GM12801 (cell line): ENCODE measurements around the gene NAB2.

Source experiments
- TF ChIP-seq, protein P1 (sequence below): IDR thresholded peaks from one replicate; pipeline ENCODE4 v1.5.1; 2011; ENCODE audit warnings: control low read depth; ENCODE audit not compliant: insufficient read length; ENCODE audit errors: extremely low read depth

NAB2 gene

DNA sequence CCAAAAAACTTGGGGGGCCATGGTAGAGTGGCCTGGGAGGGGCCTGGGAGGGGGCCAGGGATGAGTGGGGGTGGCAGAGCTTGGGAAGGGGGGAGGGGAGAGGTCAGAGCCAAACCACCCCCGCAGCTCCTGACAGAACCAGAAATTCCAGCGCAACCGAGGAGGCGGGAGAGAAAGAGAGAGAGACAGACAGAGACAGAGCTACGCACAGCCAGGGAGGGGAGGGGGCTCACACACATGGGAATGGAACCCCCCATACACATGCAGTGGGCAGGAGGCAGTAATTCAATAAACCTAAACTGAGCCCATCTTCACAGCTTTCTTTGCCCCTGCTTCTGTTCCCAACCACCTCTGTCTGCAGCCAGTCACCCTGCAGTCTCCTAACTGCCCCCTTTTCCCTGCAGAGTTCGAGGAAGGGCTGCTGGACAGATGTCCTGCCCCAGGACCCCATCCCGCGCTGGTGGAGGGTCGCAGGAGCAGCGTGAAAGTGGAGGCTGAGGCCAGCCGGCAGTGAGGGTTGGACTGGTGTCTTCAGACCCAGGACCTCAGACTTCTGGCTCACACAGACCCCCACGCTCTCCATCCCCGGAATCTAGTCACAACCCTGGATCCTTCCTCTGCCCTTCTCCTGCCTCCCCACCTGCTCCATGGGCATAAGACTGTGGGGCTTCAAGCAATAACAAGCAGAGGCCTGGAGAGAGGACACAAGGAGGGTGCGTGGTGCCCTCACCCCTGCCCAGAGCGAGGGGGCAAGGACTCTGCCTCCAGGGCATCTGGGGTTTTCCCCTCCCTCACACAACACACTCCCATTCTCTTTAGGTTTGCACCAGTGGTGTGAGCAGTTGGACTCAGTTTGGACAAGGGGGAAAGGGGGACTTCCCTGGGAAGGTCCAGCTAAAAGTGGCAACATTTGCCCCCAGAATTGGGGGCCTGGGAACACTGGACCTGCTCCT is 5.6 kb downstream of the NAB2 start:
- TF ChIP-seq, protein P1, sequence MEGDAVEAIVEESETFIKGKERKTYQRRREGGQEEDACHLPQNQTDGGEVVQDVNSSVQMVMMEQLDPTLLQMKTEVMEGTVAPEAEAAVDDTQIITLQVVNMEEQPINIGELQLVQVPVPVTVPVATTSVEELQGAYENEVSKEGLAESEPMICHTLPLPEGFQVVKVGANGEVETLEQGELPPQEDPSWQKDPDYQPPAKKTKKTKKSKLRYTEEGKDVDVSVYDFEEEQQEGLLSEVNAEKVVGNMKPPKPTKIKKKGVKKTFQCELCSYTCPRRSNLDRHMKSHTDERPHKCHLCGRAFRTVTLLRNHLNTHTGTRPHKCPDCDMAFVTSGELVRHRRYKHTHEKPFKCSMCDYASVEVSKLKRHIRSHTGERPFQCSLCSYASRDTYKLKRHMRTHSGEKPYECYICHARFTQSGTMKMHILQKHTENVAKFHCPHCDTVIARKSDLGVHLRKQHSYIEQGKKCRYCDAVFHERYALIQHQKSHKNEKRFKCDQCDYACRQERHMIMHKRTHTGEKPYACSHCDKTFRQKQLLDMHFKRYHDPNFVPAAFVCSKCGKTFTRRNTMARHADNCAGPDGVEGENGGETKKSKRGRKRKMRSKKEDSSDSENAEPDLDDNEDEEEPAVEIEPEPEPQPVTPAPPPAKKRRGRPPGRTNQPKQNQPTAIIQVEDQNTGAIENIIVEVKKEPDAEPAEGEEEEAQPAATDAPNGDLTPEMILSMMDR = no peak

DNA sequence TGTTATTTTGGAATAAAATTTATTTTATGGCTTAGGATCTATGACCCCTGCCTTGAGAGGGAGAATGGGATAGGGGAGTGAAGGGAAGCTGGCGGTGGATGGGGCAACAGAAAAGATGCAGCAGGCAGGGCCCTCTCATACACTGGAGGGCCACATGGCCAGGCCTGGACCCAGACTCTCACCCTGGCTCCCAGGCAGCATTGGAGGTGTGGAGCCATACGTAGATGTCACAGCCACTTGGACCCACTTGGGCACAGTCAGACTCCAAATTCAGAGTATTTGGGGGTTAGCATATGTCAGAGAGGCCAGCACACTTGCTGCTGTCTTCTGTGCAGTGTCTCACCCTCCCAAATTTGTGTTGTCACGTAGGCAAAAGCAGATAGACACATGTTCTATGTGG is 6.5 kb downstream of the NAB2 start:
- TF ChIP-seq, protein P1 = no peak

DNA sequence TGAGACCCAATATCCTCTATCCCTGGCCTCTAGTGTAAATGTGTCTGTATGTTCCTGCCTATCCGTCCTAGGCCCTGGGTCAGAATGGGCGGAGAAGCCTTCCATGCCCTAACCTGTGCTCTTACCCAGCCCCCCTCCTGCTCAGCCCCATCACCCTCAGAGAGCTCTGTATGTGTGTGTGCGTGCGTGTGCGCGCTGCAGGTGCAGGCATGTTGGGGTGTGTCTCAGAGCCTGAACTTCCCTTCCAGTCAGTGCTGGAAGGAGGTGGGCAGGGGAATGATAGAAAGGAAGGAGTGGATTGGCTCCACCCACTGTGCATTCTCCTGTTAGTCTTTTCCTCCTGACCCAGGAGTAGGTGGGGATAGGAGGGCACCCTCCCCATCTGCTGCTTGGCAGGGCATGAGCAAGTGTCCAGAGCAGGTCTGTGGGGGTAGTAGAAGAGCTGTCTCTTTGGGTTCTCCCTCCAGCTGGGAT is 7.2 kb downstream of the NAB2 start:
- TF ChIP-seq, protein P1 = no peak

DNA sequence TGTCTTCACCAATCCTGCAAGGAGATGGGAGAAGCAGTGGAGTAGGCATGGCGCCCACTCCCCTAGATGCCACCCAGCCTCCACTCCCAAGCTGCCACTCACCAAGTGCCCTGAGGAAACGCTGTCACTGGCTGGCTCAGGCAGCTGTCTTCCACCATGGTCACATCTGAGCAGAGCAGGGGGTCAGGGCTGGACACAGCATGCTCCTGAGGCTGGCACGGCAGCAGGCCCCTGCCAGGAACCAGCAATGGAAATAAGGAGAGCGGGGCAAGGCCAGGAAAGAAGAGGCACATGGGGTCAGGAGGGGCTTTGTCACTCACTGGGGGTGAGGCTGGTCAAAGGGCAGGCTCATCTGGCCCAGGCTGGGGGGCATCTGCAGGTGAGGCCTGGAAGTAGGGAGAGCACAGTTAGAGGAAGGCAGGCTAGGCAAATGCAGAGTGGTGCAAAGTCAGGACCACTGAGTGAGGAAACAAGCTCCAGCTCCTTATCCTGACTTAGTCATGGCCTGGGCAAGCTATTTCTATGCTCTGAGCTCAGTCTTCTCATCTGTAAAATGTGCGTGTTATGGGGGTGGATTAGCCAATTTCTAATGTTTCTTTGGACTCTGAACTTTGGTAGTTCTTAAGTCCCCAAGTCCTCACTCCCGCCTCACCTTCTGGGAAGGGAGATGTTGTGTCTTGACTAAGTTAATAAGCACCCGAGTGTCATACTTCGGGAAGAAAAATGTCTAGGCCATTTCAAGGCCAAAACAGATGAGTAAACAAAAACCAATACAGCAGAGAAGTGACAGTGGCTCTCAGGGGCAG is 8.0 kb downstream of the NAB2 start:
- TF ChIP-seq, protein P1 = no peak

DNA sequence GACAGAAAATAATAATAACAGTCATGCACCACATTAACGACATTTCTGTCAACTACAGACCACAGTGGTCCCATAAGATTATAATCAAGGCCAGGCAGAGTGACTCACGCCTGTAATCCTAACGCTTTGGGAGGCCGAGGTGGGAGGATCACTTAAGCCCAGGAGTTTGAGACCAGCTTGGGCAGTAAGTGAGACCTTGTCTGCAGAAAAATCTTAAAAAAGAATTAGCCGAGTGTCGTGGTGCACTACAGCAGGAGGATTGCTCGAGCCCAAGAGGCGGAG is 8.6 kb downstream of the NAB2 start:
- TF ChIP-seq, protein P1 = no peak

DNA sequence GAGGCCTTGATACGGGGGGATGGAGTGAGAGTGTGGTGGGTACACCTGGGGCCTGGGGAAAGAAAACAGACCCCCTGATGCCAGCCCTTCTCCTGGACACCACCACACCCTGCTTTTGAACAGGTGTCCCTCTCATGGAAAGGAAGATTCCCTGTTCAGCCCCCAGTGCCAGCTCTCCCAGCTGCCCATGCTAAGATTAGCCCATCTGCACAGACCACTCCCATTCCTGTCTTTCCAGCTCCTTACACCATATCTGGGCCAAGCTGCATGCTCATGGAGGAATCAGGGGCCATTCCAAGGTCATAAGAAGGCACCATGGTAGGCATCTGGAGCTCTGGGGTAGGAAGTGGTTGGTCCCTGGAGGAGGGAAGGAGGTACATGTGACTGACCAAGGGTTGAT is 9.6 kb downstream of the NAB2 start:
- TF ChIP-seq, protein P1 = no peak

DNA sequence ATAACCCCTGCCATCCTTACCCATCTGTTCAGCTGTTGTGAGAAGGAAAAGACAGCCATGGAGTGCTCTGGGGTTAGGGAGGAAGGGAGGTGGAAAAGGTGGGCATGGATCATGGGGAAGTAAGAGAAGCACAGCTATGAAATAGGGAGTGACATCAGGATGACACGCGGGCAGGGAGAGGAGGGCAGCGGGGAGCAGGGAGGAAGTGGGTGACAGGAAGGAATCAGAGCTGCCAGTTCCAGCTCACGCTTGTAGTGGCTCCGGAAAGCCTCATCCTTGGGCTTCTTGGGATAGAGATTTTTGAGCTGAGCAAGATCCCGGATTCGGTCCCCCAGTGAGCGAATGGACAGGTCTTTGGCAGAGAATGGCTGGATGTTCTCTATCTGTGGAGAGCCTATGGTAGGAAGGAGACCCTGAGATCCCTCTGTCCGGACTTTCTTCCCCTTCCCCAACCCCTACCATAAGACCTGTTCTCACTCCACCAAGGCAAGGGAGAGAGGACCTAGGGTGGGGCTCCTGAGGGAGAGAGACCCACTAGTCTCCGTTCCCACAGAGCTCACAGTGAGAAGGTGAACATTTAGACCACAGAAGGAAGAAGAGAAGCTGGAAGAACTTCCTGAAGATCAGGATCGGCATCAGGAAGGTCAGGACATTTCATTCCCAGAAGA is 10.3 kb downstream of the NAB2 start:
- TF ChIP-seq, protein P1 = no peak
